ENCODE data around the gene WWC1. TPM values are rescaled to one million over a fixed set of nuclear protein-coding genes. Genes with fewer than 3 reads are reported as not detected.

The WWC1 gene
- total RNA-seq, 1 experiment from 2014 or later: not detected

GRCh38 chr5:168481330-168481788, 189.9 kb downstream of the WWC1 start:
- peak overlapping the region; percentile 37; the same call in 1 of the 2 replicates for H2AFZ ChIP-seq (ENCODE audit: low read length)
- H3K36me3 ChIP-seq (ENCODE audit: insufficient read depth, low read length): no peaks in the 10 kb centered on the region
- peak overlapping the region; percentile 28 for H3K4me2 ChIP-seq (ENCODE audit: low read depth, low read length, poor library complexity, severe bottlenecking)
- H3K9ac ChIP-seq (ENCODE audit: low read length): no peak overlapping the region
- no peaks in the 10 kb centered on the region for H3K27me3 ChIP-seq (ENCODE audit: low read length)
- no peaks in the 10 kb centered on the region for H3K9me2 ChIP-seq (replicated peaks; ENCODE audit: insufficient read depth, low read length)
- DNase-seq: peak; percentile 65
- H3K4me1 ChIP-seq (ENCODE audit: low read length): peaks cover 23% of the 10 kb centered on the region
- H3K27ac ChIP-seq (ENCODE audit: low read length): no peak overlapping the region
- H3K79me2 ChIP-seq (ENCODE audit: low read length): peaks cover under 1% of the 10 kb centered on the region
- H3K4me3 ChIP-seq (ENCODE audit: low read length): 0 out of 2 replicates have a peak overlapping the region, but pooled peaks have one; percentile 1
- H3K9me3 ChIP-seq (ENCODE audit: low read length): no peaks in the 10 kb centered on the region
- no peaks in the 10 kb centered on the region; the same call in 1 of the 2 replicates for H4K20me1 ChIP-seq (ENCODE audit: insufficient read depth, low read depth, low read length)

- Histone ChIP-seq H3K4me3 (ENCODE audit: low read length) (no peak overlapping the region), H3K79me2 (ENCODE audit: low read length) (peaks cover 11% of the 10 kb centered on the region), H4K20me1 (ENCODE audit: insufficient read depth, low read depth, low read length) (no peaks in the 10 kb centered on the region; the same call in 1 of the 2 replicates), H3K27me3 (ENCODE audit: low read length) (no peaks in the 10 kb centered on the region), H3K9me2 (replicated peaks; ENCODE audit: insufficient read depth, low read length) (no peaks in the 10 kb centered on the region), H2AFZ (ENCODE audit: low read length) (no peak overlapping the region), H3K9me3 (ENCODE audit: low read length) (no peaks in the 10 kb centered on the region), H3K4me2 (ENCODE audit: low read depth, low read length, poor library complexity, severe bottlenecking) (no peak overlapping the region), H3K36me3 (ENCODE audit: insufficient read depth, low read length) (no peaks in the 10 kb centered on the region), H3K27ac (ENCODE audit: low read length) (no peak overlapping the region), H3K4me1 (ENCODE audit: low read length) (peaks cover 25% of the 10 kb centered on the region), H3K9ac (ENCODE audit: low read length) (no peak overlapping the region)
- no peak for DNase-seq
These were observed 190.9 kb downstream of the WWC1 start for GRCh38 chr5:168482361-168482760.

- H3K9ac ChIP-seq (ENCODE audit: low read length): peak within 1 kb of the TSS; percentile 86
- peak within 1 kb of the TSS; percentile 87 for H3K4me3 ChIP-seq (ENCODE audit: low read length)
These were observed 194.9 kb downstream of the WWC1 start, which contains the start of gene RARS1 for GRCh38 chr5:168486136-168486879. Gene RARS1 (plus strand): TSS chr5:168486471. CDS start chr5:168486499, 28 bp downstream.

GRCh38 chr5:168489059-168489458, 197.6 kb downstream of the WWC1 start:
- H3K4me1 ChIP-seq (ENCODE audit: low read length): peaks cover 11% of the 10 kb centered on the region
- no peak overlapping the region for H3K9ac ChIP-seq (ENCODE audit: low read length)
- H3K9me3 ChIP-seq (ENCODE audit: low read length): no peaks in the 10 kb centered on the region
- H3K4me2 ChIP-seq (ENCODE audit: low read depth, low read length, poor library complexity, severe bottlenecking): no peak overlapping the region
- no peak overlapping the region for H3K27ac ChIP-seq (ENCODE audit: low read length)
- no peaks in the 10 kb centered on the region; the same call in 1 of the 2 replicates for H4K20me1 ChIP-seq (ENCODE audit: insufficient read depth, low read depth, low read length)
- H3K4me3 ChIP-seq (ENCODE audit: low read length): no peak overlapping the region
- no peaks in the 10 kb centered on the region for H3K27me3 ChIP-seq (ENCODE audit: low read length)
- peaks cover 43% of the 10 kb centered on the region; the same call in 1 of the 2 replicates for H3K36me3 ChIP-seq (ENCODE audit: insufficient read depth, low read length)
- no peaks in the 10 kb centered on the region for H3K9me2 ChIP-seq (replicated peaks; ENCODE audit: insufficient read depth, low read length)
- no peak overlapping the region for H2AFZ ChIP-seq (ENCODE audit: low read length)
- DNase-seq: no peak
- peaks cover 45% of the 10 kb centered on the region for H3K79me2 ChIP-seq (ENCODE audit: low read length)

More at GRCh38 chr5:168486136-168486879, 194.9 kb downstream of the WWC1 start, which contains the start of gene RARS1:
- peaks cover 23% of the 10 kb centered on the region for H3K4me1 ChIP-seq (ENCODE audit: low read length)
- H4K20me1 ChIP-seq (ENCODE audit: insufficient read depth, low read depth, low read length): no peaks in the 10 kb centered on the region; the same call in 1 of the 2 replicates
- H3K79me2 ChIP-seq (ENCODE audit: low read length): peaks cover 37% of the 10 kb centered on the region
- peaks cover 17% of the 10 kb centered on the region; the same call in 1 of the 2 replicates for H3K36me3 ChIP-seq (ENCODE audit: insufficient read depth, low read length)
- H3K4me2 ChIP-seq (ENCODE audit: low read depth, low read length, poor library complexity, severe bottlenecking): peak within 1 kb of the TSS; percentile 85
- peak; percentile 96 for DNase-seq
- H3K27ac ChIP-seq (ENCODE audit: low read length): peak within 1 kb of the TSS; percentile 43; the same call in 1 of the 2 replicates
- no peaks in the 10 kb centered on the region for H3K9me3 ChIP-seq (ENCODE audit: low read length)
- peak within 1 kb of the TSS; percentile 84 for H2AFZ ChIP-seq (ENCODE audit: low read length)
- no peaks in the 10 kb centered on the region for H3K9me2 ChIP-seq (replicated peaks; ENCODE audit: insufficient read depth, low read length)
- no peaks in the 10 kb centered on the region for H3K27me3 ChIP-seq (ENCODE audit: low read length)

- Histone ChIP-seq H3K36me3 (ENCODE audit: insufficient read depth, low read length) (peaks cover 68% of the 10 kb centered on the region; the same call in 1 of the 2 replicates), H3K27ac (ENCODE audit: low read length) (no peak overlapping the region), H4K20me1 (ENCODE audit: insufficient read depth, low read depth, low read length) (0 out of 2 replicates have a peak, but pooled peaks cover 5% of the 10 kb centered on the region), H3K4me2 (ENCODE audit: low read depth, low read length, poor library complexity, severe bottlenecking) (no peak overlapping the region), H3K4me1 (ENCODE audit: low read length) (no peaks in the 10 kb centered on the region), H3K79me2 (ENCODE audit: low read length) (peaks cover 17% of the 10 kb centered on the region), H3K27me3 (ENCODE audit: low read length) (no peaks in the 10 kb centered on the region), H2AFZ (ENCODE audit: low read length) (no peak overlapping the region), H3K9me2 (replicated peaks; ENCODE audit: insufficient read depth, low read length) (no peaks in the 10 kb centered on the region), H3K4me3 (ENCODE audit: low read length) (no peak overlapping the region), H3K9ac (ENCODE audit: low read length) (no peak overlapping the region), H3K9me3 (ENCODE audit: low read length) (no peaks in the 10 kb centered on the region)
- DNase-seq: no peak
These were observed 202.7 kb downstream of the WWC1 start for GRCh38 chr5:168494057-168494555.

GRCh38 chr5:168502563-168503237, 211.3 kb downstream of the WWC1 start:
- no peaks in the 10 kb centered on the region; the same call in 1 of the 2 replicates for H3K79me2 ChIP-seq (ENCODE audit: low read length)
- no peak overlapping the region for H3K9ac ChIP-seq (ENCODE audit: low read length)
- no peaks in the 10 kb centered on the region for H3K4me1 ChIP-seq (ENCODE audit: low read length)
- H3K4me3 ChIP-seq (ENCODE audit: low read length): no peak overlapping the region
- no peaks in the 10 kb centered on the region for H3K9me3 ChIP-seq (ENCODE audit: low read length)
- H4K20me1 ChIP-seq (ENCODE audit: insufficient read depth, low read depth, low read length): 0 out of 2 replicates have a peak, but pooled peaks cover under 1% of the 10 kb centered on the region
- no peaks in the 10 kb centered on the region for H3K27me3 ChIP-seq (ENCODE audit: low read length)
- no peak overlapping the region for H3K27ac ChIP-seq (ENCODE audit: low read length)
- H2AFZ ChIP-seq (ENCODE audit: low read length): no peak overlapping the region
- H3K36me3 ChIP-seq (ENCODE audit: insufficient read depth, low read length): peaks cover 52% of the 10 kb centered on the region; the same call in 1 of the 2 replicates
- H3K9me2 ChIP-seq (replicated peaks; ENCODE audit: insufficient read depth, low read length): no peaks in the 10 kb centered on the region
- no peak overlapping the region for H3K4me2 ChIP-seq (ENCODE audit: low read depth, low read length, poor library complexity, severe bottlenecking)
- no peak for DNase-seq

- Histone ChIP-seq H3K9me2 (replicated peaks; ENCODE audit: insufficient read depth, low read length) (no peaks in the 10 kb centered on the region), H2AFZ (ENCODE audit: low read length) (no peak overlapping the region), H4K20me1 (ENCODE audit: insufficient read depth, low read depth, low read length) (no peaks in the 10 kb centered on the region), H3K9ac (ENCODE audit: low read length) (no peak overlapping the region), H3K27me3 (ENCODE audit: low read length) (no peaks in the 10 kb centered on the region), H3K4me2 (ENCODE audit: low read depth, low read length, poor library complexity, severe bottlenecking) (no peak overlapping the region), H3K9me3 (ENCODE audit: low read length) (no peaks in the 10 kb centered on the region), H3K4me1 (ENCODE audit: low read length) (no peaks in the 10 kb centered on the region), H3K4me3 (ENCODE audit: low read length) (no peak overlapping the region), H3K36me3 (ENCODE audit: insufficient read depth, low read length) (peaks cover 81% of the 10 kb centered on the region), H3K27ac (ENCODE audit: low read length) (no peak overlapping the region), H3K79me2 (ENCODE audit: low read length) (no peaks in the 10 kb centered on the region)
- no peak for DNase-seq
These were observed 222.5 kb downstream of the WWC1 start for GRCh38 chr5:168513861-168514428.
